ENCODE results near the gene PNCK. TPM values are rescaled to one million over a fixed set of nuclear protein-coding genes. Genes with fewer than 3 reads are reported as not detected.
A peak's percentile ranks its signal among the peaks of the same experiment; 100 is the strongest.

Gene PNCK
- total RNA-seq, 1 donor = 0.36 TPM

- Histone ChIP-seq H3K4me2 (ENCODE audit: insufficient read depth, low read length) (no peak overlapping the region), H3K4me1 (ENCODE audit: insufficient read depth, low read length) (no peaks in the 10 kb centered on the region), H4K20me1 (ENCODE audit: insufficient read depth, low read length) (no peaks in the 10 kb centered on the region), H3K36me3 (ENCODE audit: insufficient read depth, low read length) (no peaks in the 10 kb centered on the region), H2AFZ (ENCODE audit: low read length) (no peak overlapping the region), H3K79me2 (ENCODE audit: insufficient read depth, low read length) (no peaks in the 10 kb centered on the region), H3K9me3 (ENCODE audit: low read depth, low read length) (peaks cover 7% of the 10 kb centered on the region), H3K27ac (ENCODE audit: low read depth, low read length) (no peak overlapping the region), H3K4me3 (ENCODE audit: insufficient read depth, low read length) (no peak overlapping the region), H3K27me3 (ENCODE audit: insufficient read depth, low read length) (peaks cover 4% of the 10 kb centered on the region)
- peak; percentile 80 for DNase-seq (ENCODE audit: insufficient read length, low spot score, missing footprints)
- TF ChIP-seq, protein P1, sequence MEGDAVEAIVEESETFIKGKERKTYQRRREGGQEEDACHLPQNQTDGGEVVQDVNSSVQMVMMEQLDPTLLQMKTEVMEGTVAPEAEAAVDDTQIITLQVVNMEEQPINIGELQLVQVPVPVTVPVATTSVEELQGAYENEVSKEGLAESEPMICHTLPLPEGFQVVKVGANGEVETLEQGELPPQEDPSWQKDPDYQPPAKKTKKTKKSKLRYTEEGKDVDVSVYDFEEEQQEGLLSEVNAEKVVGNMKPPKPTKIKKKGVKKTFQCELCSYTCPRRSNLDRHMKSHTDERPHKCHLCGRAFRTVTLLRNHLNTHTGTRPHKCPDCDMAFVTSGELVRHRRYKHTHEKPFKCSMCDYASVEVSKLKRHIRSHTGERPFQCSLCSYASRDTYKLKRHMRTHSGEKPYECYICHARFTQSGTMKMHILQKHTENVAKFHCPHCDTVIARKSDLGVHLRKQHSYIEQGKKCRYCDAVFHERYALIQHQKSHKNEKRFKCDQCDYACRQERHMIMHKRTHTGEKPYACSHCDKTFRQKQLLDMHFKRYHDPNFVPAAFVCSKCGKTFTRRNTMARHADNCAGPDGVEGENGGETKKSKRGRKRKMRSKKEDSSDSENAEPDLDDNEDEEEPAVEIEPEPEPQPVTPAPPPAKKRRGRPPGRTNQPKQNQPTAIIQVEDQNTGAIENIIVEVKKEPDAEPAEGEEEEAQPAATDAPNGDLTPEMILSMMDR (IDR thresholded peaks at IDR 0.05; ENCODE audit: extremely low read depth, low read depth, low read length) = no peak
Measured at GRCh38 chrX:153635388-153635787, 38.2 kb downstream of the PNCK start.

DNA sequence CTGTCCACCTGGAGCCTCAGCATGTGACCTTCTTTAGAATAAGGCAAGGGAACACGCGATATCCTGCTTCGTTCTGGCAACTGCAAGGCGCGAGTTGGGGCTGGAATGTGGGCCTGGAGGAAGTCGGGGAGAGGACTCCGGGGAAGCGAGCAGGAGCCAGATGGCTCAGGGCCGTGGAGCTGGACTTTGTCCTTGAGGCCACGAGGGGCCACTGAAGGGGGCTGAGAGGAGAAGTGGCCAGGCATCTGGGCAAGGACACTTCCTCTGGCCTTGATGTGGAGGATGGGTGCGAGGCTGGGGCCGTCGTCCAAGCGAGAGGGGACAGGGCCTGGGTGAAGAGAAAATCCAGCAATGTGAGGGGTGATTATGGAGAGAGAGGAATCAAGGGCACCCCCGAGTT is 38.8 kb downstream of the PNCK start:
- TF ChIP-seq, protein P1 (IDR thresholded peaks at IDR 0.05; ENCODE audit: extremely low read depth, low read depth, low read length) = no peak
- Histone ChIP-seq H3K4me3 (ENCODE audit: insufficient read depth, low read length) (no peak overlapping the region), H3K4me2 (ENCODE audit: insufficient read depth, low read length) (no peak overlapping the region), H3K27me3 (ENCODE audit: insufficient read depth, low read length) (peaks cover 4% of the 10 kb centered on the region), H3K9me3 (ENCODE audit: low read depth, low read length) (peaks cover 7% of the 10 kb centered on the region), H3K27ac (ENCODE audit: low read depth, low read length) (no peak overlapping the region), H4K20me1 (ENCODE audit: insufficient read depth, low read length) (no peaks in the 10 kb centered on the region), H3K36me3 (ENCODE audit: insufficient read depth, low read length) (no peaks in the 10 kb centered on the region), H3K4me1 (ENCODE audit: insufficient read depth, low read length) (no peaks in the 10 kb centered on the region), H2AFZ (ENCODE audit: low read length) (no peak overlapping the region), H3K79me2 (ENCODE audit: insufficient read depth, low read length) (no peaks in the 10 kb centered on the region)
- DNase-seq (ENCODE audit: insufficient read length, low spot score, missing footprints) = peak; percentile 76

DNA sequence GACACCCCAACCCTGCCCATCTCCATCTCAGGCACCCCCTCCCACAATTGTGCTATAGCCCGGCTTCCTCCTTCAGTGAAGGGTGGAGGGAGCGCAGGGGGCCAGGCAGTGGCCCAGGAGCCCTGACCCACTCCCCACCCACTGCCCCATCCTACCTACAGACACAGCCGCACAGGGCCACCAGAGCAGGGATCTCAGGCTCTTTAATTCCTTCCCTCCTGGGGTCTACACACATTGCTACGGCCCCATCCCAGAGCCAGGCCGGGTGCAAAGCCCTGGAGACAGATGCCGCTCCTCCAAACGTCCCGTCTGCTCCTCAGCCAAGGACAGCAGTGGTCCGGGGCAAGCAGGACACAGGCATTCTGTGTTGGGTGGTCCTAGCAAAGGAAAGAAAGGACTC is 39.4 kb downstream of the PNCK start:
- no peaks in the 10 kb centered on the region for H3K4me1 ChIP-seq (ENCODE audit: insufficient read depth, low read length)
- H3K27me3 ChIP-seq (ENCODE audit: insufficient read depth, low read length) = peaks cover 4% of the 10 kb centered on the region
- no peak overlapping the region for H3K4me3 ChIP-seq (ENCODE audit: insufficient read depth, low read length)
- TF ChIP-seq, protein P1 (IDR thresholded peaks at IDR 0.05; ENCODE audit: extremely low read depth, low read depth, low read length) = no peak
- H3K9me3 ChIP-seq (ENCODE audit: low read depth, low read length) = peaks cover 7% of the 10 kb centered on the region
- DNase-seq (ENCODE audit: insufficient read length, low spot score, missing footprints) = peak; percentile 70
- H3K79me2 ChIP-seq (ENCODE audit: insufficient read depth, low read length) = no peaks in the 10 kb centered on the region
- no peak overlapping the region for H3K27ac ChIP-seq (ENCODE audit: low read depth, low read length)
- H2AFZ ChIP-seq (ENCODE audit: low read length) = no peak overlapping the region
- no peaks in the 10 kb centered on the region for H3K36me3 ChIP-seq (ENCODE audit: insufficient read depth, low read length)
- H4K20me1 ChIP-seq (ENCODE audit: insufficient read depth, low read length) = no peaks in the 10 kb centered on the region
- no peak overlapping the region for H3K4me2 ChIP-seq (ENCODE audit: insufficient read depth, low read length)

DNA sequence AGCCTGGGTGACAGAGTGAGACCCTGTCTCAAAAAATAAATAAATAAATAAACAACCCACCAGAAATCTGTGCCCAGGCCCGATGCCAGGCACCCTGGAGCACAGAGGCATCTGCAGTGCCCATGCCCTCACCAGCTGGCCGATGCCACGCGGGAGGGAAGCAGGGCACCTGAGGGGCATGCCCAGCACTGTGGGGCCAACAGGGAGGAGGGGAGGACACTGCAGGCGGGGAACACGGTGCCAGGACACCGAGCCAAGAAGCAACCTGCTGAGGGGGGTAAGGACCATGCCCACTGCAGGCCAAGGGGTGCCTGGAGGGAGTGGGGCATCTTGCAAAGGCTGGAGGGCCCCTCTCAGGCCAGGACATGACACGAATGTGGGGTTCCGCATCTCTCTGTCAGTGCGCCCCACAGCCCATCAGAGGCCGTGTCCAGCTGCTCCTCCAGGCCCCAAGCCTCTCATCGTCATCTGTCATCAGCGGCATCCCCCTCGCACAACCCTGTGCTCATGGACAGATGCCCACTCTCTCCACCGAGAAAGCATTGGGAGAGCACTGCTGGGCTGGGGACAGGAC is 39.9 kb downstream of the PNCK start:
- peaks cover 4% of the 10 kb centered on the region for H3K27me3 ChIP-seq (ENCODE audit: insufficient read depth, low read length)
- no peaks in the 10 kb centered on the region for H3K79me2 ChIP-seq (ENCODE audit: insufficient read depth, low read length)
- H3K4me3 ChIP-seq (ENCODE audit: insufficient read depth, low read length) = no peak overlapping the region
- no peak overlapping the region for H3K27ac ChIP-seq (ENCODE audit: low read depth, low read length)
- H3K36me3 ChIP-seq (ENCODE audit: insufficient read depth, low read length) = no peaks in the 10 kb centered on the region
- H2AFZ ChIP-seq (ENCODE audit: low read length) = no peak overlapping the region
- no peak overlapping the region for H3K4me2 ChIP-seq (ENCODE audit: insufficient read depth, low read length)
- H3K4me1 ChIP-seq (ENCODE audit: insufficient read depth, low read length) = no peaks in the 10 kb centered on the region
- H4K20me1 ChIP-seq (ENCODE audit: insufficient read depth, low read length) = no peaks in the 10 kb centered on the region
- H3K9me3 ChIP-seq (ENCODE audit: low read depth, low read length) = peaks cover 7% of the 10 kb centered on the region
- DNase-seq (ENCODE audit: insufficient read length, low spot score, missing footprints) = peak; percentile 68
- TF ChIP-seq, protein P1 (IDR thresholded peaks at IDR 0.05; ENCODE audit: extremely low read depth, low read depth, low read length) = no peak
